GM18861 (cell line): ENCODE measurements around the gene CAMK4.
"Not testable (repeated sequence)": the region's sequence is repeated elsewhere in the genome, so short reads cannot be mapped to it uniquely, and the experiment has no call there.

Experiments
- ATAC-seq: cut with Tn5 transposase; IDR thresholded peaks from one replicate; pipeline ENCODE4 v1.9.1; 2021; ENCODE audit not compliant: unreplicated experiment

Gene CAMK4

GRCh38 chr5:111302043-111302442 is 77.9 kb downstream of the CAMK4 start:
- ATAC-seq: not testable (repeated sequence)

GRCh38 chr5:111308951-111309350 is 84.8 kb downstream of the CAMK4 start:
- ATAC-seq: no peak

GRCh38 chr5:111309384-111309783 is 85.2 kb downstream of the CAMK4 start:
- no peak for ATAC-seq

- no peak for ATAC-seq
Measured at GRCh38 chr5:111310711-111311620, 86.8 kb downstream of the CAMK4 start.

- no peak for ATAC-seq
Measured at GRCh38 chr5:111311666-111312065, 87.5 kb downstream of the CAMK4 start.

GRCh38 chr5:111313017-111313724 is 89.0 kb downstream of the CAMK4 start:
- no peak for ATAC-seq

- ATAC-seq: no peak
Measured at GRCh38 chr5:111320953-111321352, 96.8 kb downstream of the CAMK4 start.

GRCh38 chr5:111321376-111321775 is 97.2 kb downstream of the CAMK4 start:
- no peak for ATAC-seq

GRCh38 chr5:111326551-111326950 is 102.4 kb downstream of the CAMK4 start:
- no peak for ATAC-seq

GRCh38 chr5:111337133-111337532 is 112.9 kb downstream of the CAMK4 start:
- peak; percentile 61 for ATAC-seq

GRCh38 chr5:111337688-111338087 is 113.5 kb downstream of the CAMK4 start:
- peak; percentile 62 for ATAC-seq

- ATAC-seq: no peak
Measured at GRCh38 chr5:111345731-111346130, 121.5 kb downstream of the CAMK4 start.

- ATAC-seq: no peak
Measured at GRCh38 chr5:111347021-111347420, 122.8 kb downstream of the CAMK4 start.

- no peak for ATAC-seq
Measured at GRCh38 chr5:111348661-111349329, 124.6 kb downstream of the CAMK4 start.

- no peak for ATAC-seq
Measured at GRCh38 chr5:111349429-111349828, 125.2 kb downstream of the CAMK4 start.

- ATAC-seq: no peak
Measured at GRCh38 chr5:111353035-111353434, 128.9 kb downstream of the CAMK4 start.

- ATAC-seq: not testable (repeated sequence)
Measured at GRCh38 chr5:111358726-111359125, 134.5 kb downstream of the CAMK4 start.

- ATAC-seq: no peak
Measured at GRCh38 chr5:111360173-111360572, 136.0 kb downstream of the CAMK4 start.

- no peak for ATAC-seq
Measured at GRCh38 chr5:111364992-111365391, 140.8 kb downstream of the CAMK4 start.

- ATAC-seq: no peak
Measured at GRCh38 chr5:111366388-111366787, 142.2 kb downstream of the CAMK4 start.

- ATAC-seq: no peak
Measured at GRCh38 chr5:111367115-111367514, 142.9 kb downstream of the CAMK4 start.

GRCh38 chr5:111372799-111373198 is 148.6 kb downstream of the CAMK4 start:
- ATAC-seq: no peak
